Measurements from ENCODE around the gene MGAT4A. TPM values are rescaled to one million over a fixed set of nuclear protein-coding genes. Genes with fewer than 3 reads are reported as not detected.
"Not testable (repeated sequence)": the region's sequence is repeated elsewhere in the genome, so short reads cannot be mapped to it uniquely, and the experiment has no call there.

The MGAT4A gene
- total RNA-seq, 1 experiment from 2014 or later, result 2.7 TPM

GRCh38 chr2:98761909-98762308, 31.0 kb upstream of the MGAT4A start:
- in situ Hi-C loops (cut with HindIII; ENCODE audit: low pct_unique_long_range_greater_than_20kb, low sequenced_read_pairs), result no loop called here
- DNase-seq (ENCODE audit: low read depth), result no peak

DNA sequence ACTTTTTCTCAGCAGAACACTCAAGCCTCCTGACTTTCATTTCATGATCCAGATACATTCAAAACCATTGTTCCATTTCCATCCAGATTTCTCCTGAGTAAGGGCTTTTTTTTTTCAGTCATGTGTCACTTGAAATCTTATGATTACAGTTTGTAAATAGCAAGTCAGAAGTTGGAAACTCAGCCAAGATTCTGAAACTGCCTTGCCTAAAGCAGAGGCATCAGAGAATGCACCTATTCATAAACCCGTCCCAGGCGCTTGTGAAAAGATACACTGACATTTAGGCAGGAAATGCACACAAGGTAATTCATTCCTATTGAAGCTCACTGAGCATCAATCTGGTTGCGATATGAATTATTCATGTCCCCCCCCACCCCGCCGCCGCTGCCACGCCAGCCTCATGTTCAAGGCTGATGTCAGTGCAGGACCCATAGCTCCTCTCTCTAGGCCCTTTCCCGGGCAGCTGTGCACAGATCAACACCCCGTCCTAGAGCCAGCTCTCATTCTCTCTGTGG, 30.4 kb upstream of the MGAT4A start:
- in situ Hi-C loops (cut with HindIII; ENCODE audit: low pct_unique_long_range_greater_than_20kb, low sequenced_read_pairs), result no loop called here
- no peak for DNase-seq (ENCODE audit: low read depth)

GRCh38 chr2:98759827-98760625, 29.1 kb upstream of the MGAT4A start:
- DNase-seq (ENCODE audit: low read depth), result no peak
- in situ Hi-C loops (cut with HindIII; ENCODE audit: low pct_unique_long_range_greater_than_20kb, low sequenced_read_pairs), result no loop called here

- DNase-seq (ENCODE audit: low read depth), result no peak
- in situ Hi-C loops (cut with HindIII; ENCODE audit: low pct_unique_long_range_greater_than_20kb, low sequenced_read_pairs), result no loop called here
Observed at GRCh38 chr2:98759338-98759737, 28.4 kb upstream of the MGAT4A start.

- peak; percentile 57 for DNase-seq (ENCODE audit: low read depth)
- in situ Hi-C loops (cut with HindIII; ENCODE audit: low pct_unique_long_range_greater_than_20kb, low sequenced_read_pairs), result no loop called here
Observed at GRCh38 chr2:98757904-98758421, 27.0 kb upstream of the MGAT4A start.

DNA sequence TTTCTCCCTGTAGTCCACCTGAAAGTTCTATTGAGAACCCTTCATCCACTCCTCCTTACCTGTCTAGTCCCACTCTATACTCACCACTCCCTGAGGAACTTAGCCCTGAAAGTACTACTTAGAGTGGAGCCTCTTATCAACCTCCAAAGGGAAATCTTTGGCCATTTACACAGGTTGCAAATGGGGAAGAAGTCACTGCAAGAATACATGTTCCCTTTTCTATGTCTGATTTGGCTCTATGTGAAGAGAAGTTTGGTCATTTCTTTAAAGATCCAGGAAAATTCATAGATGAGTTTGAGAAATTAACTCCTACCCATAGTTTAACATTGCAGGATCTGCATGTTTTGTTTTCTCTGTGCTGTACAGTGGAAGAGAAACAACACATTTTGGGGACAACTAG, 22.9 kb upstream of the MGAT4A start:
- no peak for DNase-seq (ENCODE audit: low read depth)
- in situ Hi-C loops (cut with HindIII; ENCODE audit: low pct_unique_long_range_greater_than_20kb, low sequenced_read_pairs), result no loop called here

DNA sequence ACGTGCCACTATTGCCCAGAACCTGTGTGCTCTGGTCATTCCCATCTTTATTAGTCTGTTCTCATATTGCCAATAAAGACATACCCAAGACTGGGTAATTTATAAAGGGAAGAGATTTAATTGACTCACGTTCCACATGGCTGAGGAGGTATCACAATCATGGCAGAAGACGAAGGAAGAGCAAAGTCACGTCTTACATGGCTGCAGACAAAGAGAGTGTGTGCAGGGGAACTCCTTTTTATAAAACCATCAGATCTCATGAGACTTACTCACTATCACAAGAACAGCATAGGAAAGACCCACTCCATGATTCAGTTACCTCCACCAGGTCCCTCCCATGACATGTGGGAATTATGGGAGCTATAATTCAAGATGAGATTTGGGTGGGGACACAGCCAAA, 21.8 kb upstream of the MGAT4A start:
- in situ Hi-C loops (cut with HindIII; ENCODE audit: low pct_unique_long_range_greater_than_20kb, low sequenced_read_pairs), result not testable (repeated sequence)

DNA sequence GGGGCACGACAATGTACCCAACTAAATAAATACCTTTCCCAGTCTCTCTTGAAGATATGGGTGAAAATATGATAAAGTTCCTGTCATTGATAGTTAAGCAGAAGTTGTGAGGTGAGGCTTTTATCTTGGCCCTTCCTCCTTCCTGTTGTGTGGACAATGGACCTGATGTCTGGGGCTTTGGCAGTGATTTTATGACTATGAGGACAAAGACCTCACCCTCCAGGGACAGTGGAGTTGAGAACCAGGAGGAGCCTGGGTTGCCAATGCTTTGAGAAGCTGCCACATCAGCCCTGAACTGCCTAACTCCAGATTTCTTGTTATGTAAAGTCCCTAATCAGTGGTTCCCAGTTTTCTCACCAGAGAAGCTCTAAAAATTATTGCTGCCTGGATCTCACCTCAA, 20.8 kb upstream of the MGAT4A start:
- in situ Hi-C loops (cut with HindIII; ENCODE audit: low pct_unique_long_range_greater_than_20kb, low sequenced_read_pairs), result no loop called here
- no peak for DNase-seq (ENCODE audit: low read depth)

More for the DNA sequence above, 21.8 kb upstream of the MGAT4A start:
- DNase-seq (ENCODE audit: low read depth), result not testable (repeated sequence)

DNA sequence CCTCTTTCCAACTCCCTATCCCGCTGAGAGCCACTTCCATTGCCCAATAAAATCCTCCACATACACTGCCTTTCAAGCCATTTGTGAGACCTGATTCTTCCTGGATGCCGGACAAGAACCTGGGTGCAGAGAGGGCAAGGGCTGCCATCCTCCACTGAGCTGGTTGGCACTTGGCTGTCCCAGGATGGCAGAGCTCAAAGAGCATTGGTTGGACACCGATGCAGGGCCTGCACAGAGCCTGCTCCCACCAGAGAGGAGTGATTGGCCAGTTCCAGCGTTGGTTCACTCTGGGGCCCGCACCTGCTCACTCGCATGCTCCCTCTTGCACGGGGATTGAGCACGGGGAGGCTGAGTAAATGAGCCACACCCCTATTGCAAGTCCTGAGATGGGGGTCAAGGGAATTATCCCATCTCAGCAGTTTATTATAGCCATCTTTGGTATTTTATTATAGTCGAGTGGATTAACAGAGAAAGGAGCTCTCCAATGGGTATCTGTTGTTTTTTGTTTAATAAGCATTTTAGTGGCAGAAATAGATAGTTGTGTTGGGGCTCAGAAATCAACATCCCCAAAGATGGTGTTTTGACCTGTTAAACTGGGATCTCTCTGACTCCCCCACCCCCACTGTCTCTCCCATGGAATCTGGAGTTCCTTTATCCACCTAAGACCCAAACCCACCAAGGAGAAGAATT, 19.8 kb upstream of the MGAT4A start:
- in situ Hi-C loops (cut with HindIII; ENCODE audit: low pct_unique_long_range_greater_than_20kb, low sequenced_read_pairs), result no loop called here
- DNase-seq (ENCODE audit: low read depth), result no peak

DNA sequence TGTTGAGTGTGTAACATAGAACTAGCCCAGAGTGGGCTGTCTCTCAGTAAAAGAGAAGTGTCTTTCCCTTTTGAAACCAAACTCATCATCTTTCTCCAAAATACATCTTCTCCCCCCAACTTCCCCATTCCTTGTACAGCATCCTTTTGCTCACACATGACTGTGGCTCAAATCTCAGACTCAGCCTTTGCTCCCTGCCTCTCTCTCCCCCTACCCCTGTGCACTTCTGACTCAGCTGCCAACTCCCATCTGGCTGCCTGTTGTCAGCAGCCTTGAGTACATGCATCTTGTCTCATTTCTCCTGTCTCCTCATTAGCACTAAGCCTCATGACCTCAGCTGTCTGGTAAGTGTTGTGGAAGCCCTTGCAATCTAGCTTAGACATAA, 18.1 kb upstream of the MGAT4A start:
- no peak for DNase-seq (ENCODE audit: low read depth)
- in situ Hi-C loops (cut with HindIII; ENCODE audit: low pct_unique_long_range_greater_than_20kb, low sequenced_read_pairs), result no loop called here

DNA sequence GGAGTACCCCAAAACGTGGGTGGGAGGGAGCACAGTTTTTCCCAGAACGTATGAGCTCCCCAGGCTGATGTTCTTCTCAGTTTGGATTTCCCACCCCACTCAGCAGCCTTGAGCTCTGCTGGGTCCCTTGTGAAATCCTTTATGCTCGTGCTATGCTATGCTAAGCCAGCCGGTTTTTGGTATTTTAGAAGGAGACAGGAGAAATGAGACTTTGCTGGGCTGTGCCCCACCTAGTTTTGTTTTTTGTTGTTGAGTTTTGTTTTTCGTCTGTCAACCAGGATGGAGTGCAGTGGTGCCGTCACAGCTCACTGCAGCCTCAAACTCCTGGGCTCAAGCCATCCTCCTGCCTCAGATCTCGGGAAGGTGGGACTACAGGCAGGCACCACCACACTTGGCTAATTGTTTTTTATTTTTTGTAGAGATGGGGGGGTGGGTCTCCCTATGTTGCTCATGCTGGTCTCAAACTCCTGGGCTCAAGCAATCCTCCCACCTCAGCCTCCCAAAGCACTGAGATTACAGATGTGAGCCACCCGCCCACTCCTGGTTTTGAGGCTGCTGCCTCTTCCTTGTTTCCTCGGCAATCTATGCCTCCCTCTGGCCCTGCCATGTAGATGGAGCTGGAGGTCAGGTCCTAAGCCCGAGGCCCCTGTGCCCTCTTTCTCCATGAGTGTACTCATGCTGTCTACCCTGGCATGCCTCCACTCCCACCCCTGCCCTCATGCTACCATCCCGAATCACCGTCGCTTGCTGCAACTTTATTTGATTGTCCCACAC, 17.5 kb upstream of the MGAT4A start:
- in situ Hi-C loops (cut with HindIII; ENCODE audit: low pct_unique_long_range_greater_than_20kb, low sequenced_read_pairs), result no loop called here

DNA sequence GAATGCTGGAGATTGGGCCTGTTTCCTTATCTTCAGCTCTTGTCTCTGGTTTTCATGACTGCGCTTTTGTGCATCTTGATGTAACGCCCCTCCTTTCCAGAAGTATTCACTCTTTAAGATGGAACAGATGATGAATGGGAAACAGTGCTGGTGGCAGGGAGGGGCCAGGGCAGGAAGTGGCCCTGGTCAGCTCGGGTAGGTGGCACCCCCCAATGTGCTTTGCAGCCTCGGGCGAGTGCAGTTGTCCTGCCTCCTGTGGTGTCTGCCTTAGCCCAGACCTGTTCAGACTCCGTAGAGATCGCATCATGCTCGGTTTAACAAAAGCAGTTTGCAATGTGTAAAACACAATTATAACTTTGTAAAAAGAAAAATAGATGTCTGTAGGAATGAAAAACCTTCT, 17.0 kb upstream of the MGAT4A start:
- in situ Hi-C loops (cut with HindIII; ENCODE audit: low pct_unique_long_range_greater_than_20kb, low sequenced_read_pairs), result no loop called here

More for the DNA sequence above, 17.5 kb upstream of the MGAT4A start:
- no peak for DNase-seq (ENCODE audit: low read depth)

DNA sequence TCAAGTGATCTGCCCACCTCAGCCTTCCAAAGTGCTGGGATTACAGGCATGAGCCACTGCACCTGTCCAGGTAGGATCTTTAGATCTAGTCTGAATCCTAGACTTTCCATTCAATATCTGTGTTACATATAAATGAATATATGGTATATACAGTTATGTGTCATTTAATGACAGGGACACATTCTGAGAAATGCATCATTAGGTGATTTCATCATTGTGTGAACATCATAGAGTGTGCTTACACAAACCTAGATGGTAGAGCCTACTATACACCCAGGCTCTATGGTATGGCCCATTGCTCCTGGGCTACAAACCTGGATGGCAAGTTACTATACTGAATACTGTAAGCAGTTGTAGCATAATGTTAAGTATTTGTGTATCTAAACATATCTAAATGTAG, 15.5 kb upstream of the MGAT4A start:
- in situ Hi-C loops (cut with HindIII; ENCODE audit: low pct_unique_long_range_greater_than_20kb, low sequenced_read_pairs), result no loop called here
- DNase-seq (ENCODE audit: low read depth), result no peak

More for the DNA sequence above, 17.0 kb upstream of the MGAT4A start:
- no peak for DNase-seq (ENCODE audit: low read depth)

- in situ Hi-C loops (cut with HindIII; ENCODE audit: low pct_unique_long_range_greater_than_20kb, low sequenced_read_pairs), result no loop called here
- DNase-seq (ENCODE audit: low read depth), result no peak
Observed at GRCh38 chr2:98744595-98744994, 13.7 kb upstream of the MGAT4A start.

GRCh38 chr2:98743835-98744234, 12.9 kb upstream of the MGAT4A start:
- in situ Hi-C loops (cut with HindIII; ENCODE audit: low pct_unique_long_range_greater_than_20kb, low sequenced_read_pairs), result no loop called here
- no peak for DNase-seq (ENCODE audit: low read depth)

DNA sequence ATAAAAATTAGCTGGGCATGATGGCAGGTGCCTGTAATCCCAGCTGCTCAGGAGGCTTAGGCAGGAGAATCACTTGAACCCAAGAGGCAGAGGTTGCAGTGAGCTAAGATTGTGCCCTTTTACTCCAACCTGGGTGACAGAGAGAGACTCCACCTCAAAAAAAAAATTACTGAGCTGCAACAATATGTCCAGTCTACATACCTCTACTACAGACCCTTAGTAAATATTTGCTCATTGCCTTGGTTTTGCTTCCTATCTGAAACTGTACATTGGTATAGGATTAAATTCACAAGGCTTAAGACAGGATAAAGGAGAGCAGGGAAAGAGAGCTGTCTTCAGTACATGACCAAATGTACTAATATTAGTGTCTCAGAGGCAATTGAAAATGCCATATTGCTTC, 8.1 kb upstream of the MGAT4A start:
- no peak for DNase-seq (ENCODE audit: low read depth)
- in situ Hi-C loops (cut with HindIII; ENCODE audit: low pct_unique_long_range_greater_than_20kb, low sequenced_read_pairs), result no loop called here

DNA sequence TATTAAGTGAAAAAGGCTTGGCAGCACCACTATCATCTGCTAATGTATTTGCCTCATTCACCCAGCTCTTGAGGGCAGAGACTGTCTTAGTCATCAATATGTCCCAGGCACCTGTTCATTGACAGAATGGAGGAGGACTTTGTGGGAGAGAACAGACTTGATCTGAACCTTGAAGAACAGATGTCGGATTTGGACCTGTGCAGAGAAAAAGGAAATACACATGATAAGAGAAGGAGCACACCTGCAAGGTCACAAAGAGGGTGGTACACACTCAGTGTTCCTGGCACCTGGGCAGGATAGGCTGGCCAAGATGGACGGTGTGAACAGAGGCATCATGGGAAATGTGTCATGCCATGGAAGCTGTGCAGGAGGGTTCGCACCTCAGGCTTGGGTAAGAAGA, 7.4 kb upstream of the MGAT4A start:
- in situ Hi-C loops (cut with HindIII; ENCODE audit: low pct_unique_long_range_greater_than_20kb, low sequenced_read_pairs), result no loop called here
- no peak for DNase-seq (ENCODE audit: low read depth)

DNA sequence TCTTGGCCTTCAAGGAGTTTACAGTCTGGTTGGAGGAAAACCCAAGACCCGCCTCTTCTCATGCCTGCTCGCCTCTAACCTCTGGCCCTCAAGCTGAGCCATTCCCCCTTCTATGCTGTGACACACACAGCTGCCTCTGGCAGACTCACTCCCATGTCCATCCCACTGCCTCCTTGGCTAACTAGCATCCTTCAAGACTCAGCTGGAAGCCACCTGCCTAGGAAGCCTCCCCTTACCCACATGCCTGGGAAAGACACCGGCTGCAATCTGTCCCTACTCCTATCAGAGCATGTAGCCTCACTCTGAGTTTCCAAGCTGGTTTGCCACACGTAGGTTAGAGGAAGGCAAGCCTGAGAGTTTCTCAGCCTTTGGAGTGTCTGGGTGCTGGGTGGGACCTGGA, 6.9 kb upstream of the MGAT4A start:
- no peak for DNase-seq (ENCODE audit: low read depth)
- in situ Hi-C loops (cut with HindIII; ENCODE audit: low pct_unique_long_range_greater_than_20kb, low sequenced_read_pairs), result no loop called here

GRCh38 chr2:98736464-98736889, 5.5 kb upstream of the MGAT4A start:
- in situ Hi-C loops (cut with HindIII; ENCODE audit: low pct_unique_long_range_greater_than_20kb, low sequenced_read_pairs), result no loop called here
- no peak for DNase-seq (ENCODE audit: low read depth)

Measured in Caki2 (cell line).